GM21737 (cell line): ENCODE measurements around the gene GNG12.

Experiments
- ATAC-seq: cut with Tn5 transposase; IDR thresholded peaks from one replicate; pipeline ENCODE4 v1.9.1; 2021; ENCODE audit warnings: mild to moderate bottlenecking, moderate library complexity; ENCODE audit not compliant: unreplicated experiment

Gene GNG12

DNA sequence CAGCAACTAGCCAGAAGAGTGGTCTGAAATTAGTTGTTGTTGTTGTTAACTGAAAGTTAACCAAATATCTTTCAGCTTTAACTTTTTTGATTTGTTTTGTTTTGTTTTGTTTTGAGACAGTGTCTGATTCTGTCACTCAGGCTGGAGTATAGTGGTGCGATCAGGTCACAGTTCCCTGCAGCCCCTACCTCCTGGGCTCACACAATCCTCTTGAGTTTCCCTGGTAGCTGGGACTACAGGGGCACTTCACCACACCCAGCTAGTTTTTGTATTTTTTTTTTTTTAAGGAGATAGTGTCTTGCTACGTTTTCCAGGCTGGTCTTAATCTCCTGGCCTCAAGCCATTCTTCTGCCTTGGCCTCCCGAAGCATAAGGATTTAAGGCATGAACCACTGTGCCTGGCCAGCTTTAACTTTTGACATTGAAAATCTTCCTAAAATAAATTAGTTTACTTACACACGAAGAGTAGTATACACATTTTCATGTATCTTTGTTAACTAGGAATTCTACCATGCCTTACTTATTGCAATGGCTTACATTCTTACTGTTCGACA, 45.0 kb downstream of the GNG12 start:
- no peak for ATAC-seq

DNA sequence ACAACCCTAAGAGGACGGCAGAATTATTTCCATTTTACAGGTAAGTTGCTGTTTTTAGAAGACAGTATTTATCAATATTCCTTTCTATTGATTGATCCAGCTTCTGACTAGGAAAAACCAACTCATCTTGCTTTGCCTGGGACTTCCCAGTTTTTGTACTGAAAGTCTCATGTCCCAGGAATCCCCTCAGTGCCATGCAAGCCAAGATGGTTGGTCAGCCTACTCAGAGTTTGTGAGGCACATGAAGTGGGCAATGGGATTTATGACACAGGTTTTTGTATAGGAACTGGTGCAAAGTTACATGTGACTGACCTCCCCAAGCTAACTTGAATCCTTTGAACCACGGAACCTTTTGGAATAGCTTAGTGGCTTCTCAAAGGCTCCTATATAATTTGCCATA, 45.5 kb downstream of the GNG12 start:
- no peak for ATAC-seq

DNA sequence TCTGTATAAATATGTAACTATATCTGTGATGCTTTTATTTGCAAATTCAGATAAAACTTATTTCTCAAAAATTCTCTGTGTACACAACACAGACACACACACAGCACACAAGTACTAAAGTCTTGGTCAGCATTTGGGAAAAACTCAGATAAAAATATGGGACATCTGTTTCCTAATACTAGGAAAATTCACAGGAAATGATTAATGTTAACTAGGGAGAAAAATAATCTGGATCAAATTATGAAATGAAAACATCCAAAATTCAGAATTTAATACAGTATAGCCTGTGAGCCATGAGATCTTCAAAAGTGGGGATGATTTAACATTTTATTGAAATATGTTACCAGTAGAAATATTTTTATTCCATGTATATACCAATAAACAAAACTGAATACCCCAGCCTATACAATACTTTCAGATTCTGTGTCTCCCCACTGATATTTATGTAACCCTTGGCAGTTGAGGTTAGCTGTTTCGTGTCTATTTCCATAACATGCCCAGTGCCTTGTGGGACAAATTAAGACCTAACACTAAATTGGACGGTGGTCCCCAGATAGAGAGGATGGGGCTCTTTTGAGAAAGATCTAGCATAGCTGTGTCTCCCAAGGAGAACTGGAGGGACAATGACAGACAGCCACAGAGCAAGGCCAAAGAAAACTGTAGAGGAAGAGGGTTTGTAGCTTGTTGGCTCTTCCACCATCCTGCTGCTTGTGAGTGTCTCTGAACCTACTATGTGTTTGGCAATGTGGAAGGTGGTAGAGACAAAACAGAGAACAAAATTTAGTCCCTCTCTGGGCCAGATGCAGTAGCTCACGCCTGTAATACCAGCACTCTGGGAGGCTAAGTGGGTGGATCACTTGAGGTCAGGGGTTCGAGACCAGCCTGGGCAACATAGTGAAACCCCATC, 47.2 kb downstream of the GNG12 start:
- ATAC-seq: no peak

DNA sequence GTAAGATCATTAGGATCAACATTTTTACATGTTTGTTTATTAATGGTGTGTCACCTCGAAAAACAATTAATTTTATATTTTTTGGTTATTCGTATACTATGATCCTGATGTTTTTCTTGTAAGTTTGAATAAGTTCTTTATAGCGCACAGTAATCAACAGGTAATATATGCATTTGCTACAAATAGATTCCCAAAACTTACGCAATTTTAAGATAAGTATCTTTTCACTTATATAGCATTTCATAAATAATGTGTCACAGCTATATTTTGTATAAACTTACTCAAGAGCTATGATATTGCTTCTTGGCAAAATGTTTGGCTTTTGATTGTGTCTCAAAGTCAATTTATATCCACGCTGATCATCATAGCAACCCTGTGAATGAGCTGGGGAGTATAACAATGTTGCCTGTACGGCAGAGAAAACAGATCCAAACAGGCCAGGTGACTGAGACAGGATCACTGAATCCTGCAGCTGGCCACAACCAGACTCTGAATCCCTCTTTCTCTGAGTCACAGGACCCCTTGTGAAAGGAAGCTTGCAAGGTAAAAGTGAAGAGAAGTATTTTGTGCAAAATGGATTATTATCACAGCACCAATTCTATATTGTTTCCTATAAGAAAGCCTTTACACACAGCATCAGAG, 48.6 kb downstream of the GNG12 start:
- ATAC-seq: no peak

DNA sequence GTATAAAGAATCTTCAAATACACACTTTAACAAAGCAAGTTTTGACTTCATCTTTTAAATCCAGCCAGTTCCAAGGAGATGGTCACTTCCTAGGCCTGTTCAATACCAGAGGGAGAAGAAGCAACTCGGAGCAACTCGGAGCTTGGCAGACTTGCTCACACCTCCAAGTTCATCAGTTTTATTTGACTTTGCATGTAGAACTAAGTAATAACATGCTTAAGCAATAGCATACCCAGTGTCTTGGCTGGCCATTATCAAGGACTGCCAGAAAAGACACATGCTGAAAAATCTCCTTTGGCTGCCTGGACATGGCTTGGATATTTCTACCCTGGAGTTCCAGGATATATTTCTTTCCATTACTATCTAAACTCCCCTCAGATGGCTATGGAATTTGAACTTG, 52.6 kb downstream of the GNG12 start:
- no peak for ATAC-seq

DNA sequence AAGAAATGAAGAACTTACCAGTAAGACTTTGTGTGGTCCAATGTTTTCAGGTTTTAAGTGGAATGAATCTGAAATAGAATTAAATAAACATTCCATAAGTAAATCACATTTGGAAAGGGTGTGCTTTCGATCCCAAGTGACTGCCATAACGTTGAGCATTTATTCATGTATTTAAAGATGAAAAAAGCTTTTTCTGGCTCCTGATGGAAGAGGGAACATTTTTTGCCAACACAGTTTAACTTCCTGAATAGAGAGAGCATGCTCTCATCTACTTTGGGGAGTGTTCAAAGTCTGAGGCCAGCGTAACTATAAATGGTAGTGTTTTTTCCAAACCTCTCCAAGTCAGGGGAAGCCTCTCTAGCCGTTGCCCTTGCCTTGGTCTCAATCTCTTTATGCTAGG, 55.8 kb downstream of the GNG12 start:
- ATAC-seq: no peak

DNA sequence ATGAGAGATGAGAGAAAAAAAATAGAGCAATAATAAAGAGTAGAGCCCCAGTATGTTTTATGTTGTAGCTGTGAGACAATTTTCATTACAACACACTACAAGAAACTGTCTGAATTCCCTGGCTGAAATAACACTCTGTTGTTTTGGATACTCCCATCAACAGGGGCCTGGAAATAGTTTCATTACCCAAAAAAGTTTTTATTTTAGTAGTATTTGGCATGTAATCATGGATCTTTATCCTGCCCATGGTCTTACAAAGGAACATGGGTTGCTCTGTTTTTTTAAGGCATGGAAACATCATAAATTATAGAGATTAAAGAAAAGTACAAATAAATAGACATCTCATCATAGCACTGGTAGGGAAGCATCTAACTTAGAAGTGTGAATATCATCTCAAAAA, 56.3 kb downstream of the GNG12 start:
- ATAC-seq: no peak

DNA sequence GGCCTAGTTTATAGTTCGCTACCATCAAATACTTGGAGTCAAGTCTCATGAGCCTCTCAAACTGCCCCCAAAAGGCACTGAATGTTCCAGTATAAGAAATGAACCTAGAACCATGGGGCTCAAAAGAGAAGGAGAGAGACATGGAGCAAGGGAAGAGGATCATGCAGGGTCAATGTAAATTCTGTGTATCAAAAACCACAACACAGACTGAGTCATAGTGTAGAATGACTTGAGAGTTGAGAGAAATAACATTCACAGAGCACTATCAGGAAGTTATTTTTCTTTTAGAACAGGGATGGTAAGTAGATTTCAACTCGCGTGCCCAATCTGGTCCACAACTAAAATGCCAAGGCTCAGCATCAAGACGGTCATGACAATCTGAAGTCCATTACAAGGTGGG, 59.8 kb downstream of the GNG12 start:
- ATAC-seq: no peak

DNA sequence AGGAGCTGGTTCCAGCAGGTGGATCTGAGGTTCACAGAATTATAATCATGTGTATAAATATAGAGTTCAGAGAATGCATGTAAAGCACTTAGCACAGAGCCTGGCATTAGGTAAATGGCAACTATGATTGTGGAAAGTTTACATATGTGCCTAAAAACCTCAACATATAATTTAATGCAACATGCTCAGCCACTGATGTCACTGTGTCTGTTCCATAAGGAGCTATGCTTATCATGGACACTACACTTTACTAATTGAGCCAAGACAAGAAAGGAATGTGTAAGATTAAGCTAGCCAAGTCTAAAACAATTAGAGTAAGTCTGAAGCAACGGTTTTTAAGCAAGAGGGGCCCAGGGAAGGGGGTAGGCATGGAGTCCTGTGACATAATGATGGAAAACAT, 61.5 kb downstream of the GNG12 start:
- ATAC-seq: no peak

DNA sequence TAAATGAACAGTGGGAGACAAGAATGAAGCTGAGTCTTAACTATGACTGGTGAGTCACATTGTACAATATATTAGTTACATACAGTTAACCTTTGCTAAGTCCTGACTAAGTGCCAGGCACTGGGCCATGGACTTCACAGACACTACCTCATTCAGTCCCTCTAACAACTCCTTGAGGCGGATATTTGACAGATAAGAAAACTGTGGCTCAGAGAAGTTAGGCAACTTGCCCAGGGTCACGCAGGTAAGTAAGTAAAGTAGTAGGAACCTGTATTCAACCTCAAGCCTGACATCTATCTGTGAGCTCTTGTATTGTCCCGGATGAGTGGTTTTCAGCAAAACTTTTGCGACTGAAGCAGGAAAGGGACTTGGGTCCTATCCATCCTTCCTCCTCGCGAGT, 62.1 kb downstream of the GNG12 start:
- no peak for ATAC-seq

DNA sequence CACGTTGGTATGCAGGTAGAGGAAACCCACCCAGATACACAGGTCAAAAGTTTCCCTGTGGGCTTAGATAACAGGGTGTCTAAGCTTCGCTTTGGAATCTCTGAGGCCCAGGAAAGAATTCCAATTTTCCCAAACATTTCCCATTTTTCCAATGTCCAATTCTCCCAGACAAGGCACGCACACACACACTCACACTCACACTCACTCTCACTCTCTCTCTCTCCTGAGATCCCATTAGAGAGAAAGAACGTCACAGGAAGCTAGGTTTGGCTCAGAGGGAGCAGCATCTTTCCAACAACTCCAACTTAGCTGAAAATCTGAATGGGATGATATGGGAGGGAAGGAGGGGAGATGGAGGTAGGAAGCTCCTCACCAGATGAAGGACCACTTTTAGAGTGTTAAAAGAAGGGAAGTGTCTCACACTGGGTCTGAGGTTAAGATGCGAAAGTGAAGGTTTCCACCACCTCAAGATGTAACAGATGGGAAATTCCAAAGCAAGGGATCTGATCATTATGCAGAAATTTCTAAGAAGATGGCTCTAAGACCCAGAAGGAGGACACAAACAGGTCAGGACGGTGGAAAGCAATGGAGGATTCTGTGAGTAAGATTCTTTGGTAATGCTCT, 63.5 kb downstream of the GNG12 start:
- ATAC-seq: no peak

DNA sequence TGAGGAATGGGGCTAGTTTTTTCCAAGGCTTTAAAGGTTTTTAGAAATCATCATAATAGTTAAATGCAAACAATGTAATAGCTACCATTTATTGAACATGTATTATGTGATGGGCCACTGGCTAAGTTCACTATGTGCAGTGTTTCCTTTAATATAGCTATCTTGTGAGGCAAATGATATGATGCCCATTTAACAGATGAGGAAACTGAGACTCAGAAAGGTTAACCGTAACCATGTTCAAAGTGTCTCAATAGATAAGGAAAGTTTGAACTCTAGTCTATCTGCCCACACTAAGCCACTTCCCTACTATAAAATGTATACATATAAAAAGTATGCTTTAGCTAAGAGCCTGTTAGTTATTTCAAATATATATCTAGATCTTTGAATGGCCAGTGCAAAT, 64.8 kb downstream of the GNG12 start:
- no peak for ATAC-seq

DNA sequence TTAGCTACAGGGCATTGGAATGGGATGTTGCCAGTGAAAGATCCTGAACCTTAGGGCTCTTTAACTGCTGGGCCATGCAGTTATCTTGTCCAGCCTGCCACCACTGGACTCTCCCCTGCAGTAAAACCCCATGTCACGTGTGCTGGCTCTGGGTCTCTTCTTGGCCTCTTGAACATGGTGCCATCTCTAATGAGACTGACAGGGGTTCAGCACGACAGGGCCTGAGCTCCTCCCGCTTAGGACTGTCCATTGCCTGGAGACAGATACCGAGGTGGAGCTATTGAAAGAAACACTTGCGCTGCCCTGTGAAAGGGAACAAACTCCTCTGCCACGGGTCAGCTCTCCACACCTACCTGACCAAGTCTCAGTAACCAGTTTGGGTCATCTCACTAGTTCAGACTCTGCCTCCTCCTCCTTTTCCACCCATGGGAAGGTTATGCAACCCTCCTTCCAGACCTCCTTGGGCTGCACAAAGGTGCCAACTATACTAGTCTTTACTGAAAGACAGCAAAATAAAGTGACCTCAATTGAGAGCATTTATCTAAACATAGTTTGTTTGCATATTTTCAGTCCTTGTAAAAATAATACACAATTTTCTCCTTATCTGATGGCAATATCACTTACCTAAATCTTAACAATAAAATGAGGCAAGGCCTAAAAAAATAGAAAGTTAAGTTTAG, 66.0 kb downstream of the GNG12 start:
- no peak for ATAC-seq

DNA sequence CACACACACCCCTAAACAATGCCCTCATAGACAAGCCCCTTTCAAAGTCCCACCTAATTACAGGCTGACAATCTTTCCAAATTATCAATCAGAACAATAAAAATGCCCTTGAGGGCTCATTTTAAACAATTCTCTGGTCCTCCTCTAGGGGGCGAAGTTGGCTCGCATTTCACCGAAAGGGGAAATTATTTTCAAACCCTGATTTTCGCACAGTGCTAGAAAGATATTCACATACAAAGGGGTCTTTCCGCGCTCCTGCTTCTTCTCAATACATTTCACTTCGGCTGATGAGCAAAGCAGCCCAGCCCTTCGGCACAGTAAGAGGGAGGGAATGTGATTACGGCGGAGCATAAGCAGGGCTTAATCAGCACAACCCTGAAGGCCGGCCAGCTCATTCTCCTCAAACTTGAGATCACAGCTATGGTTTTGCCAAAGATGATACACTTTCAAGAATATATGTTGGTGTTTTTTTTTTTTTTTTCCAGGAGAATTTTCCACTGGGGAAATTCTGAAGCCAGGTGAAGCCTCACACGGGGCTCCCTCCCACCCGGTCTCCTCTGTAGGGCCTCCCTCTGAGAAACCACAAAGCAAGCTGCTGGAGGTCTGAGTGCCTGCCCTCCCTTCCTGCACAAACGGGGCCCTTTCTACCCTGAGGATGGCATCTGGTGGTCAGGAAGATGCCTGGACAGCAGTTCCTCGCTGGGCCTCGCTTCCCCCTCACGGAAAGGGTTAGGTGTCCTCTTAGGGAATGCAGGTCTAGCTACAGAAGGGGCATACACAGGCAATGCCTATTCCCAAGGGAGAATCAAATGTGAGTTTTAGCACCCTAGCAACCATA, 66.9 kb downstream of the GNG12 start:
- no peak for ATAC-seq

DNA sequence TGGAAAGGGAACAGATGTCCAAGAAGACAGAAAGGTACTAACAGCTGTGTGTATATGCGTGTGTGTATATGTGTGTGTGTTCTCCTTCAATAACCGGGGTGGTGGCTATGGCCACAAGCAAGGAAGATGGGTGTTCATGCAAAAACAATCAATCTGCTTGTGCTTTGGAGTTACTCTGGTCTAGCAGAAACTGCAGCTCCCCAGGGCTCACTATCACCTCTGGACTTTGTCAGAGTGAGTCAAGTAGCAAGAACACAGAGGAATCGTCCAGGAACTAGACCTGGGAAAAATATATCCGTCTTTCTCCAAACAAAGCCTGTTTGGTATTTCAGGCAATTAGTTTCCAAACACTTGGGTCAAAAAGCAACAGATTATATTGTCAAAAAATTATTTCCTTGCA, 68.6 kb downstream of the GNG12 start:
- no peak for ATAC-seq

DNA sequence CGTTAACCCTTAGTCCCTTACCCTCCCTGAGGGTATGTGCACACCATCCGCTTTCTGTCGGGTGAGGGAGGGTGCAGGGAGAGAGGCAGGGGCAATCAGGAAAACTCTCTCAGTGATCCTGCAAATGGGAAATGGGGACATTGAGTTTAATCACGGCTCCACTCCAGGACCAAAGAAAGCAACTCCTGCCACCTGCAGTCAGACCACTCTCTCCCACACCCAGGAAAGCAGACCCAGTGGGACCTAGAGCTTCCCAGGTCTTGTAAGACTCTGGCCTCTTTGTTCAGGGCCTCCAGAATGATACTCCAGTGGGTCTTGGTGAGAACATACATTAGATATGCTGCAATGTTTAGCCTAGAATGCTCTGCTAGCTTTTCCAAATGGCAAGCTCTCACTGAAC, 71.5 kb downstream of the GNG12 start:
- ATAC-seq: no peak

DNA sequence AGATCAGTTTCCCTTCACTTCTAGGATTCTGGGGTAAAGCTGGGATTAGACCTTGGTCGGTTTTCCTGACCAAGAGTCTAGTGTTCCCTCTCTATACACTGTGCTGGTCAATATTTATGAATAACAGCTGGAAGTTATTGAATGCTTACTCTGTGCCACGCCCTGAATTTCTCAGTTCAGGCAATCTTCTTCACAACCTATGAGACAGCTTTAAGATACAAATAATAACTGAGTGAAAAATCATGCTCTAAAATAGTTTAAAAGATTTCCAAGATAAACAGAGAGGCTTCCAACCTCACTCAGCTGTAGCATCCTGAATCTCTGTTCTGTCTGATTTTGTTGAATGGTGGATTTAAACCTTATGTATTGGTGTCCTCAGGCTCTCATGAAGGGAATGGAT, 72.2 kb downstream of the GNG12 start:
- no peak for ATAC-seq

DNA sequence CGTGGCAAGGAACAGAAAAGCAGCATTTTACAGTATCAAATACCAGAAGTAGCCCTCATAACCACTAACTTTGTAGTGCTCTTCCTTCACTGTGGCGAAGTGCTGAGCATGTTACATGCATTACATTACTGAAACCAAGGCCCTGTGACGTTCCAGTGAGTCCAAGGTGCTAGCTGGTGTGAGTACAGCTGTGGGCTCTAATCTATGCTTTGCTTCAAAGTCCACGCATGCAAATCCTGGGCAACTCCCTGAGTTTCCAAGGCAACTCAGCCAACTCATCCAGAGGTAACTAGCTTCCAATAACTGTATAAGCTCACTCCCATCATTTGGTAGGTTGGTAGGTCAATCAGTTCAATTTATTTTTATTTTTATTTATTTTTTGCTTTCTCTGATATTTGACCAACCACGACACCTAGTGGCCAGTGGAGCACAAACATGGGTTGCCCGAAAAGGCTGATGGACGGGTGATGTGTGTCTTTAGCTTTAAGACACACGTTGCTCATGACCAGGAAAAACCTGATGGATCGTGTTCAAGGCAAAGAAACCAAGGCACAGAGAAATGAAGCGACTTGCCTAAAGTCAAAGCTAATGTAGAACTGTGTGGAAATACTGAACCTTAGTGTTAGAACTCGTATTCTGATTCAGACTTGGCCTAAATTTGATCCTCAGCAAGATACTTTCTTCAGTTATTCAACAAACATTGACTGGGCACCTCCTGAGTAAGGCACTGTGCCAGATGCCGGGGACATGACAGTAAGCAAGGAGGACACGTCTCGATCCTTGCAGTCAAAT, 73.0 kb downstream of the GNG12 start:
- peak; percentile 99 for ATAC-seq

DNA sequence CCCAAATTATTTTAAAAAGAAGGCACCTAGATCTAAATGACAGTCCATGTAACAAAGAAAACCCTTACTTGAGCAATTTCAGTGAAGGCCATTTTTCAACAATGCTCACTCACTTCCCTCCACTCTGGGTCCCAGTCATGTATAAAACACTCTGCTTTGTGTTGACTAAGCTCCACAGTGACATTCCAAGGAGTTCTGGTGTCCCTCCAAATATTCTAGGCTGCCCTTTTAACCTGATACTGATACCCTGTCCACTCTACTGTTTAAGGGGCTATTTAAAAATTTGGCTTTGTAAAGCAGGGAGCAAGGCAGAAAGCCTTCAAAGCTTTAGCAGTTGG, 73.6 kb downstream of the GNG12 start:
- ATAC-seq: peak; percentile 7

DNA sequence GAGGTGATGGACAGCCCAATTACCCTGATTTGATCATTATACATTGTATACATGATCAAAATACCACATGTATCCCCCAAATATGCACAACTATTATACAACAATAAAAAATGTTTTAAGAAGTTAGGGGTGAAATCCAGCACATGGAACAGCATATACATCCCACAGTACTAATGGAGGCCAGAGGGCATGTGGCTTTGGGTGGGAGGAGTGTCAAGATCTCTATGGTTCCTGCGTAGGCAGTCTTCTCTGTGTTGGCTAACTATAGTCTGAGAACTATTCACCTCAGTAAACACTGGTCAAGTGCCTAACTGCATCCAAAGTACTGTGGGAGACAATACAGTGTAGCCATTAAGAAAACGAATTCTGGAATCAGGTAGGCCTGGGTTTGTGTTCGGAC, 74.2 kb downstream of the GNG12 start:
- ATAC-seq: no peak
